HUES6 (cell line): ENCODE measurements around the gene SEPHS2.
"Not testable (repeated sequence)": the region's sequence is repeated elsewhere in the genome, so short reads cannot be mapped to it uniquely, and the experiment has no call there.

Experiments used
- H3K27ac ChIP-seq: 2 replicates; pipeline ENCODE4 v1.7.0; 2013; ENCODE audit warnings: low read depth, mild to moderate bottlenecking, low read length, inconsistent platforms
- H3K27me3 ChIP-seq: 2 replicates; pipeline ENCODE4 v1.6.1; 2013; ENCODE audit warnings: low read length; ENCODE audit not compliant: control insufficient read depth, insufficient read depth
- H3K36me3 ChIP-seq: 2 replicates; pipeline ENCODE4 v1.6.1; 2013; ENCODE audit warnings: low read length; ENCODE audit not compliant: control insufficient read depth, insufficient read depth
- H3K4me1 ChIP-seq: 2 replicates; pipeline ENCODE4 v1.6.1; 2013; ENCODE audit warnings: low read length; ENCODE audit not compliant: control insufficient read depth, insufficient read depth
- H3K4me3 ChIP-seq: 2 replicates; pipeline ENCODE4 v1.5.1; 2013; ENCODE audit warnings: low read depth, low read length
- H3K9ac ChIP-seq: one replicate; pipeline ENCODE4 v1.6.1; 2013; ENCODE audit warnings: mild to moderate bottlenecking, low read length
- H3K9me3 ChIP-seq: 2 replicates; pipeline ENCODE4 v1.6.1; 2013; ENCODE audit warnings: low read depth, low read length; ENCODE audit not compliant: control insufficient read depth, insufficient read depth

Gene SEPHS2

GRCh38 chr16:30407804-30408534 is 37.7 kb downstream of the SEPHS2 start:
- Histone ChIP-seq H3K27ac (peak overlapping the region; percentile 82; the same call in 1 of the 2 replicates), H3K27me3 (no peaks in the 10 kb centered on the region), H3K4me3 (peak overlapping the region; percentile 85), H3K4me1 (peaks cover 12% of the 10 kb centered on the region; the same call in 1 of the 2 replicates), H3K9ac (peak overlapping the region; percentile 92), H3K36me3 (peaks cover 24% of the 10 kb centered on the region), H3K9me3 (no peaks in the 10 kb centered on the region)

GRCh38 chr16:30407102-30407803 is 38.4 kb downstream of the SEPHS2 start, which contains the start of gene ZNF771:
Gene ZNF771 (plus strand): TSS chr16:30407606. CDS start chr16:30408054, 448 bp downstream.
- Histone ChIP-seq H3K36me3 (peaks cover 17% of the 10 kb centered on the region), H3K27me3 (no peaks in the 10 kb centered on the region), H3K27ac (peak within 1 kb of the TSS; percentile 82; the same call in 1 of the 2 replicates)

GRCh38 chr16:30406795-30407101 is 38.9 kb downstream of the SEPHS2 start:
- H3K27me3 ChIP-seq = no peaks in the 10 kb centered on the region
- H3K4me1 ChIP-seq = peaks cover 13% of the 10 kb centered on the region; the same call in 1 of the 2 replicates
- H3K9ac ChIP-seq = peak overlapping the region; percentile 86
- H3K36me3 ChIP-seq = peaks cover 12% of the 10 kb centered on the region
- peak overlapping the region; percentile 82; the same call in 1 of the 2 replicates for H3K27ac ChIP-seq
- H3K9me3 ChIP-seq = no peaks in the 10 kb centered on the region
- H3K4me3 ChIP-seq = peak overlapping the region; percentile 85

More at GRCh38 chr16:30407102-30407803, 38.4 kb downstream of the SEPHS2 start, which contains the start of gene ZNF771:
- Histone ChIP-seq H3K4me3 (peak within 1 kb of the TSS; percentile 85), H3K9me3 (no peaks in the 10 kb centered on the region), H3K4me1 (peaks cover 12% of the 10 kb centered on the region; the same call in 1 of the 2 replicates), H3K9ac (peak within 1 kb of the TSS; percentile 92)

DNA sequence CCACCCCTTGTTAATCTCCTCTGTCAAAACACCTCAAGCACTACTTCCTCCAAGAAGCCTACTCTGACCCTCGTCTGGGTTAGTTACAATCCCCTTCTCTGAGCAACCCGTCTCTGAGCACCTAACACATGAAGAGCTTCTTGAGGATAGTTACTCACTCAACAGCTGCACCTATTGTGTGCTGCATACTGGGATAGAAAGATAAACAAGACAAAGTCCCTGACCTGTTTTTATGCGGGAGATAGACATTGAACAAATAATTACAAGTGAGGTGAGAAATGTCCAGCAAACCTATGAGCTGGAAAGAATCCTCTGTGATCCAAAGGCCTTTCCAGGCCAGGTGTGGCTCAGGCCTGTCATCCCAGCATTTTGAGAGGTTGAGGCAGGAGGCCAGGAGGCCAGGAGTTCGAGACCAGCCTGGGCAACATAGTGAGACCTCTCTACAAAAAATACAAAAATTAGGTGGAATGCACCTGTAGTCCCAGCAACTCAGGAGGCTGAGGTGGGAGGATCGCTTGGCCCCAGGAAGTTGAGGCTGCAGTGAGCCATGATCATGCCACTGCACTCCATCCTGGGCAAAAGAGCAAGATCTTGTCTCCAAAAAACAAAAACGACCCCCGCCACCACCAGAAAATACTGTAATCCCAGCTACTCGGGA is 43.8 kb downstream of the SEPHS2 start:
- Histone ChIP-seq H3K4me3 (no peak overlapping the region), H3K4me1 (peaks cover 22% of the 10 kb centered on the region), H3K36me3 (peaks cover 20% of the 10 kb centered on the region), H3K27me3 (no peaks in the 10 kb centered on the region), H3K9me3 (no peaks in the 10 kb centered on the region), H3K27ac (no peak overlapping the region), H3K9ac (no peak overlapping the region)

GRCh38 chr16:30399435-30400186 is 46.1 kb downstream of the SEPHS2 start:
- peak overlapping the region; percentile 58 for H3K4me3 ChIP-seq
- peaks cover 21% of the 10 kb centered on the region for H3K36me3 ChIP-seq
- peak overlapping the region; percentile 98 for H3K9ac ChIP-seq
- no peaks in the 10 kb centered on the region for H3K27me3 ChIP-seq
- H3K4me1 ChIP-seq = peaks cover 20% of the 10 kb centered on the region
- peak overlapping the region; percentile 93; the same call in 1 of the 2 replicates for H3K27ac ChIP-seq
- no peaks in the 10 kb centered on the region for H3K9me3 ChIP-seq

GRCh38 chr16:30398661-30399434 is 46.8 kb downstream of the SEPHS2 start:
- Histone ChIP-seq H3K9ac (peak overlapping the region; percentile 98), H3K27me3 (no peaks in the 10 kb centered on the region), H3K4me3 (no peak overlapping the region), H3K4me1 (peaks cover 27% of the 10 kb centered on the region), H3K27ac (no peak overlapping the region; the same call in 1 of the 2 replicates), H3K9me3 (no peaks in the 10 kb centered on the region), H3K36me3 (peaks cover 21% of the 10 kb centered on the region)

DNA sequence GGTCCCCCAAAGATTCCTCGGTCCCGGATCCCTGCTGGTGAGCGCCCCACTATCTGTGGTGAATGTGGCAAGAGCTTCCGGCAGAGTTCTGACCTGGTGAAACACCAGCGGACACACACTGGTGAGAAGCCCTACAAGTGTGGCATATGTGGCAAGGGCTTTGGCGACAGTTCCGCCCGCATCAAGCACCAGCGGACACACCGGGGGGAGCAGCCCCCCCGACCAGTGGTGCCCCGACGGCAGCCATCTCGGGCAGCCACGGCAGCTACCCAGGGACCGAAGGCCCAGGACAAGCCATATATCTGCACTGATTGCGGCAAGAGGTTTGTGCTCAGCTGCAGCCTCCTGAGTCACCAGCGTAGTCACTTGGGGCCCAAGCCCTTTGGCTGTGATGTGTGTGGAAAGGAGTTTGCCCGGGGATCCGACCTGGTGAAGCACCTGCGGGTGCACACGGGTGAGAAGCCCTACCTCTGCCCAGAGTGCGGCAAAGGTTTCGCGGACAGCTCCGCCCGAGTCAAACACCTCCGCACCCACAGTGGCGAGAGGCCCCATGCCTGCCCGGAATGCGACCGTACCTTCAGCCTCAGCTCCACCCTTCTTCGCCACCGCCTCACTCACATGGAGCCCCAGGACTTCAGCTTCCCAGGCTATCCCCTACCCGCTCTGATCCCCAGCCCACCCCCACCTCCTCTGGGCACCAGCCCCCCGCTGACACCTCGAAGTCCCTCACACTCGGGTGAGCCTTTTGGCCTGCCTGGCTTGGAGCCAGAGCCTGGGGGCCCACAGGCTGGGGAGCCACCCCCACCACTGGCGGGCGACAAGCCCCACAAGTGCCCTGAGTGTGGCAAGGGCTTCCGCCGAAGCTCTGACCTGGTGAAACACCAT is 47.7 kb downstream of the SEPHS2 start:
- no peak overlapping the region for H3K27ac ChIP-seq
- peak overlapping the region; percentile 25 for H3K9ac ChIP-seq

DNA sequence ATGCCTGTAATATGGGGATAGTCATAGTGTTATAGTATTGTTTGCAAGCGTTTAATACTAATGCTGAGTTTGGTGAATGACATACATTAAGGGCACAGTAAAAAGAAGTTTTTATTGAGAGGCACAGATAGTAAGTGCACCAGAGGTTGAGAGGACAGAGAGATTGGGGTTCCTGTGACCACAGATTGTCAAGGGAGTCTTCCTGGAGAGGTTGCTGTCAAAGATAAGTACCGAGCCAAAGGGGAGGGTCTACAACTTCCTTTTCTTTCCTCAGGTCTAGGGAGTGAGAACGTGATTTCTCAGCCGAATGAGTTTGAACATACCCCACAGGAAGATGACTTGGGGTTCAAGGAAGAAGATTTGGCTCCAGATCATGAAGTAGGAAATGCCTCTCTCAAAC is 48.6 kb downstream of the SEPHS2 start:
- no peak overlapping the region for H3K27ac ChIP-seq
- no peak overlapping the region for H3K9ac ChIP-seq

More for the DNA sequence above, 47.7 kb downstream of the SEPHS2 start:
- Histone ChIP-seq H3K36me3 (peaks cover 21% of the 10 kb centered on the region), H3K27me3 (no peaks in the 10 kb centered on the region), H3K4me3 (no peak overlapping the region), H3K9me3 (no peaks in the 10 kb centered on the region), H3K4me1 (peaks cover 27% of the 10 kb centered on the region)

GRCh38 chr16:30396627-30397026 is 49.0 kb downstream of the SEPHS2 start:
- not testable (repeated sequence) for H3K9ac ChIP-seq, H3K9me3 ChIP-seq, H3K27me3 ChIP-seq, H3K27ac ChIP-seq
- H3K4me3 ChIP-seq = peak overlapping the region; percentile 91
- H3K4me1 ChIP-seq = peaks cover 24% of the 10 kb centered on the region
- peaks cover 21% of the 10 kb centered on the region for H3K36me3 ChIP-seq

More for the DNA sequence above, 48.6 kb downstream of the SEPHS2 start:
- H3K36me3 ChIP-seq = peaks cover 21% of the 10 kb centered on the region
- no peak overlapping the region for H3K4me3 ChIP-seq
- H3K27me3 ChIP-seq = no peaks in the 10 kb centered on the region
- no peaks in the 10 kb centered on the region for H3K9me3 ChIP-seq
- peaks cover 27% of the 10 kb centered on the region for H3K4me1 ChIP-seq
